Liver (tissue), 3 donors: ENCODE data around the gene PPHLN1.

Experiments
- CTCF ChIP-seq: fragments of 150-350 bp; IDR thresholded peaks from 2 replicates; pipeline ENCODE4 v1.5.1; 2017; ENCODE audit warnings: improper control_type of control experiment, low read depth, low read length; ENCODE audit not compliant: missing input control
- EGR1 ChIP-seq, 2 donors: IDR thresholded peaks; 2 replicates each; pipeline ENCODE4 v1.6.1; 2016 to 2018; ENCODE audit warnings: antibody characterized with exemption in 2 of 2, low read depth in 2 of 2
- FOXA2 ChIP-seq: IDR thresholded peaks from 2 replicates; pipeline ENCODE4 v1.6.1; 2016; ENCODE audit warnings: antibody characterized with exemption
- HNF4A ChIP-seq, 2 donors: conservative IDR thresholded peaks; 2 replicates each; pipeline ENCODE4 v1.6.1; 2016; ENCODE audit warnings: antibody characterized with exemption in 2 of 2, mild to moderate bottlenecking in 2 of 2
- JUND ChIP-seq, 2 donors: IDR thresholded peaks; 2 replicates each; pipeline ENCODE4 v1.6.1; 2016; ENCODE audit warnings: antibody characterized with exemption in 2 of 2
- MAX ChIP-seq: IDR thresholded peaks from 2 replicates; pipeline ENCODE4 v1.6.1; 2016; ENCODE audit warnings: antibody characterized with exemption
- NR2F2 ChIP-seq: IDR thresholded peaks from 2 replicates; pipeline ENCODE4 v1.6.1; 2016; ENCODE audit warnings: antibody characterized with exemption
- RAD21 ChIP-seq, 2 donors: IDR thresholded peaks; 2 replicates each; pipeline ENCODE4 v1.6.1; 2016; ENCODE audit warnings: antibody characterized with exemption in 2 of 2, mild to moderate bottlenecking in 2 of 2
- REST ChIP-seq: IDR thresholded peaks from 2 replicates; pipeline ENCODE4 v1.6.1; 2016; ENCODE audit warnings: antibody characterized with exemption, mild to moderate bottlenecking
- RXRA ChIP-seq, 2 donors: IDR thresholded peaks; 2 replicates each; pipeline ENCODE4 v1.6.1; 2017 to 2018; ENCODE audit warnings: antibody characterized with exemption in 2 of 2, mild to moderate bottlenecking in 1 of 2
- SP1 ChIP-seq: IDR thresholded peaks from 2 replicates; pipeline ENCODE4 v1.6.1; 2018; ENCODE audit warnings: antibody characterized with exemption, mild to moderate bottlenecking
- TAF1 ChIP-seq: conservative IDR thresholded peaks from 2 replicates; pipeline ENCODE4 v1.6.1; 2016; ENCODE audit warnings: antibody characterized with exemption, mild to moderate bottlenecking
- YY1 ChIP-seq: IDR thresholded peaks from 2 replicates; pipeline ENCODE4 v1.6.1; 2016; ENCODE audit warnings: antibody characterized with exemption, mild to moderate bottlenecking
- ZBTB33 ChIP-seq: IDR thresholded peaks from 2 replicates; pipeline ENCODE4 v1.6.1; 2016; ENCODE audit warnings: antibody characterized with exemption
- donor health status: healthy.
- donor health status: healthy.

- TF ChIP-seq REST (no peak), CTCF (no peak), EGR1 (IDR thresholded peaks at IDR 0.05; ENCODE audit: low read depth in 2 of 2) (no peak), MAX (no peak), FOXA2 (no peak), YY1 (no peak), JUND (IDR thresholded peaks at IDR 0.05) (no peak), TAF1 (no peak), SP1 (no peak), RAD21 (IDR thresholded peaks at IDR 0.05) (no peak), RXRA (IDR thresholded peaks at IDR 0.05) (no peak), NR2F2 (no peak), HNF4A (conservative IDR thresholded peaks at IDR 0.05) (no peak), ZBTB33 (no peak)
Observed at GRCh38 chr12:42298887-42299286, 27.1 kb upstream of the PPHLN1 start.
